H9 (cell line): ENCODE data around the gene LMOD1. TPM values are rescaled to one million over a fixed set of nuclear protein-coding genes. Genes with fewer than 3 reads are reported as not detected.

Experiments used
- DNase-seq: peaks from one replicate; pipeline ENCODE4 v3.0.0-alpha.2; 2017
- H2AFZ ChIP-seq: one replicate; pipeline ENCODE4 v1.6.1; 2013; ENCODE audit warnings: mild to moderate bottlenecking, low read length, control low read depth, moderate library complexity
- H2AK5ac ChIP-seq: 2 replicates; pipeline ENCODE4 v1.6.1; 2013; ENCODE audit warnings: low read length, control low read depth, mixed read lengths; ENCODE audit not compliant: insufficient read length
- H2BK120ac ChIP-seq: one replicate; pipeline ENCODE4 v1.6.1; 2013; ENCODE audit warnings: low read depth, mild to moderate bottlenecking, low read length, control low read depth, inconsistent platforms; ENCODE audit not compliant: poor library complexity, severe bottlenecking
- H2BK12ac ChIP-seq: 2 replicates; pipeline ENCODE4 v1.6.1; 2013; ENCODE audit warnings: low read length, control low read depth, mixed read lengths, low read depth; ENCODE audit not compliant: insufficient read length
- H2BK15ac ChIP-seq: 2 replicates; pipeline ENCODE4 v1.6.1; 2013; ENCODE audit warnings: low read depth, low read length, control low read depth
- H2BK20ac ChIP-seq: one replicate; pipeline ENCODE4 v1.6.1; 2013; ENCODE audit warnings: low read depth, mild to moderate bottlenecking, low read length, control low read depth, inconsistent platforms; ENCODE audit not compliant: poor library complexity, severe bottlenecking
- H2BK5ac ChIP-seq: 2 replicates; pipeline ENCODE4 v1.6.1; 2013; ENCODE audit warnings: low read length, control low read depth, mixed read lengths; ENCODE audit not compliant: insufficient read length
- H3K14ac ChIP-seq: 2 replicates; pipeline ENCODE4 v1.6.1; 2013; ENCODE audit warnings: low read length, control low read depth; ENCODE audit not compliant: insufficient read depth
- H3K18ac ChIP-seq: 2 replicates; pipeline ENCODE4 v1.6.1; 2013; ENCODE audit warnings: low read depth, mild to moderate bottlenecking, mixed read lengths, low read length, control low read depth; ENCODE audit not compliant: insufficient read length
- H3K23ac ChIP-seq: 2 replicates; pipeline ENCODE4 v1.6.1; 2013; ENCODE audit warnings: low read length, control low read depth, mixed read lengths, low read depth; ENCODE audit not compliant: insufficient read length
- H3K23me2 ChIP-seq: 2 replicates; pipeline ENCODE4 v1.6.1; 2013; ENCODE audit warnings: low read depth, mild to moderate bottlenecking, mixed read lengths, low read length, control low read depth; ENCODE audit not compliant: insufficient read length, poor library complexity, severe bottlenecking
- H3K27ac ChIP-seq: 2 replicates; pipeline ENCODE4 v1.5.1; 2013; ENCODE audit warnings: low read length, control low read depth, mixed read lengths, low read depth; ENCODE audit not compliant: insufficient read length
- H3K27me3 ChIP-seq: 2 replicates; pipeline ENCODE4 v1.6.1; 2013; ENCODE audit warnings: low read length, control low read depth, inconsistent platforms; ENCODE audit not compliant: insufficient read depth
- H3K4ac ChIP-seq: 2 replicates; pipeline ENCODE4 v1.6.1; 2013; ENCODE audit warnings: low read depth, mild to moderate bottlenecking, control low read depth, inconsistent platforms, low read length, moderate library complexity
- H3K4me1 ChIP-seq: 2 replicates; pipeline ENCODE4 v1.6.1; 2013; ENCODE audit warnings: low read length, control low read depth, inconsistent platforms; ENCODE audit not compliant: insufficient read depth
- H3K4me2 ChIP-seq: 2 replicates; pipeline ENCODE4 v1.6.1; 2013; ENCODE audit warnings: low read length, control low read depth, mixed read lengths; ENCODE audit not compliant: insufficient read length, insufficient read depth
- H3K56ac ChIP-seq: 2 replicates; pipeline ENCODE4 v1.6.1; 2013; ENCODE audit warnings: low read depth, mild to moderate bottlenecking, mixed read lengths, low read length, control low read depth; ENCODE audit not compliant: insufficient read length
- H3K79me1 ChIP-seq: 2 replicates; pipeline ENCODE4 v1.6.1; 2013; ENCODE audit warnings: low read depth, mild to moderate bottlenecking, moderate library complexity, low read length, control low read depth, inconsistent platforms; ENCODE audit not compliant: insufficient read depth, poor library complexity, severe bottlenecking
- H3K79me2 ChIP-seq: 2 replicates; pipeline ENCODE4 v1.6.1; 2013; ENCODE audit warnings: low read length, control low read depth, inconsistent platforms; ENCODE audit not compliant: insufficient read depth
- H3K9ac ChIP-seq: 2 replicates; pipeline ENCODE4 v1.6.1; 2013; ENCODE audit warnings: low read length, control low read depth, mixed read lengths; ENCODE audit not compliant: insufficient read length; ENCODE audit errors: extremely low read depth
- H3K9me3 ChIP-seq: one replicate; pipeline ENCODE4 v1.6.1; 2013; ENCODE audit warnings: low read depth, low read length, inconsistent platforms; ENCODE audit not compliant: control insufficient read depth
- H3T11ph ChIP-seq: one replicate; pipeline ENCODE4 v1.6.1; 2013; ENCODE audit warnings: mild to moderate bottlenecking, low read length, control low read depth, inconsistent platforms
- H4K20me1 ChIP-seq: one replicate; pipeline ENCODE4 v1.6.1; 2013; ENCODE audit not compliant: control insufficient read depth, insufficient read length, insufficient read depth
- H4K5ac ChIP-seq: 2 replicates; pipeline ENCODE4 v1.6.1; 2013; ENCODE audit warnings: low read depth, mild to moderate bottlenecking, mixed read lengths, low read length, control low read depth; ENCODE audit not compliant: insufficient read length
- H4K8ac ChIP-seq: replicated peaks from 2 replicates; pipeline ENCODE4 v1.6.1; 2013; ENCODE audit warnings: low read length, control low read depth, mixed read lengths, low read depth; ENCODE audit not compliant: insufficient read length
- H4K91ac ChIP-seq: 2 replicates; pipeline ENCODE4 v1.6.1; 2013; ENCODE audit warnings: low read depth, mild to moderate bottlenecking, moderate library complexity, mixed read lengths, low read length, control low read depth; ENCODE audit not compliant: insufficient read length
- H3K27ac Mint-ChIP-seq, 3 experiments: 2 replicates in 2 of 3; 3 replicates in 1 of 3; pipeline ENCODE4 v1.8.0; 2020 to 2021; ENCODE audit warnings: mixed read lengths in 3 of 3, mild to moderate bottlenecking in 1 of 3, moderate library complexity in 1 of 3
- H3K27me3 Mint-ChIP-seq: 2 replicates; pipeline ENCODE4 v1.8.0; 2021; ENCODE audit warnings: low read depth, mild to moderate bottlenecking, moderate library complexity, mixed read lengths
- H3K36me3 Mint-ChIP-seq, 3 experiments: 2 replicates in 2 of 3; 3 replicates in 1 of 3; pipeline ENCODE4 v1.8.0; 2020 to 2021; ENCODE audit warnings: low read depth in 3 of 3, mixed read lengths in 3 of 3; ENCODE audit not compliant: insufficient read depth in 1 of 3
- H3K4me1 Mint-ChIP-seq, 2 experiments: 2 replicates each; pipeline ENCODE4 v1.8.0; 2020; ENCODE audit warnings: mixed read lengths in 2 of 2
- H3K4me3 Mint-ChIP-seq, 2 experiments: 2 replicates in 1 of 2; 3 replicates in 1 of 2; pipeline ENCODE4 v1.8.0; 2020 to 2021; ENCODE audit warnings: mild to moderate bottlenecking in 2 of 2, mixed read lengths in 2 of 2, moderate library complexity in 1 of 2
- H3K9me3 Mint-ChIP-seq, 2 experiments: 2 replicates in 1 of 2; 3 replicates in 1 of 2; pipeline ENCODE4 v1.8.0; 2020; ENCODE audit warnings: mild to moderate bottlenecking in 2 of 2, mixed read lengths in 2 of 2, moderate library complexity in 1 of 2
- CTCF ChIP-seq: fragments of 200-600 bp; sonication (generic); conservative IDR thresholded peaks from 3 replicates; pipeline ENCODE4 v1.8.0; 2021; ENCODE audit warnings: antibody characterized with exemption, mild to moderate bottlenecking
- WGBS: extraction: QIAGEN DNeasy Blood & Tissue Kit; methylation state at CpG from one replicate; pipeline ENCODE4 v1.1.7; 2013; ENCODE audit warnings: missing lambda C conversion rate, low lambda C conversion rate, mixed read lengths; ENCODE audit not compliant: insufficient read length; ENCODE audit errors: extremely low coverage; 5-methylcytosine and 5-hydroxymethylcytosine counted together
- total RNA-seq: library from RNA; stranded (reverse); gene quantifications from 2 replicates; pipeline ENCODE4 v1.2.1, GENCODE V29; 2021

The LMOD1 gene
- total RNA-seq, 1 experiment from 2014 or later, result 0.31 TPM

- H2BK12ac ChIP-seq, result no peak overlapping the region
- H2BK20ac ChIP-seq, result no peak overlapping the region
- no CpG with 5 or more reads among the region's 3 CpGs for WGBS
- H2BK15ac ChIP-seq, result no peak overlapping the region
- no peak overlapping the region for H3K4ac ChIP-seq
- no peak overlapping the region for H3K4me2 ChIP-seq
- H3K9me3 ChIP-seq, result no peaks in the 10 kb centered on the region
- no peaks in the 10 kb centered on the region for H3K79me1 ChIP-seq
- no peak overlapping the region for H2BK120ac ChIP-seq
- H4K8ac ChIP-seq, result no peak overlapping the region
- peaks cover 21 to 36% of the 10 kb centered on the region in 2 experiments for H3K4me1 Mint-ChIP-seq
- no peak overlapping the region for H4K91ac ChIP-seq
- peaks cover 8% of the 10 kb centered on the region; the same call in 1 of the 2 replicates for H3K27me3 ChIP-seq
- H2AFZ ChIP-seq, result no peak overlapping the region
- H4K20me1 ChIP-seq, result no peaks in the 10 kb centered on the region
- no peak overlapping the region for H3K56ac ChIP-seq
- H3K9me3 Mint-ChIP-seq, result no peaks in the 10 kb centered on the region; a peak in 1 of 5 replicates
- H3K79me2 ChIP-seq, result no peaks in the 10 kb centered on the region
- H4K5ac ChIP-seq, result no peak overlapping the region
- no peak overlapping the region for H3K18ac ChIP-seq
- no peak overlapping the region for H3T11ph ChIP-seq
- no peak overlapping the region for H2AK5ac ChIP-seq
- H3K36me3 Mint-ChIP-seq, result no peaks in the 10 kb centered on the region
- peaks cover 32% of the 10 kb centered on the region for H3K27me3 Mint-ChIP-seq
- H3K27ac ChIP-seq, result no peak overlapping the region
- no peak overlapping the region for H2BK5ac ChIP-seq
- TF ChIP-seq CTCF, result no peak
- H3K4me1 ChIP-seq, result no peaks in the 10 kb centered on the region
- H3K4me3 Mint-ChIP-seq, result no peak overlapping the region; a peak in 1 of 5 replicates
- no peak for DNase-seq
- H3K14ac ChIP-seq, result no peak overlapping the region
- H3K23ac ChIP-seq, result no peak overlapping the region
- H3K9ac ChIP-seq, result no peak overlapping the region
- H3K27ac Mint-ChIP-seq, result no peak overlapping the region
- H3K23me2 ChIP-seq, result no peaks in the 10 kb centered on the region
Observed at GRCh38 chr1:201947697-201948008, 1.3 kb upstream of the LMOD1 start.
